AML-193 (cell line): ENCODE measurements around the gene BRIP1.

Source experiments
- DNase-seq, 2 experiments: peaks; one replicate each; lab custom pipeline; 2025; lab: John Stamatoyannopoulos, UW

BRIP1 gene

DNA sequence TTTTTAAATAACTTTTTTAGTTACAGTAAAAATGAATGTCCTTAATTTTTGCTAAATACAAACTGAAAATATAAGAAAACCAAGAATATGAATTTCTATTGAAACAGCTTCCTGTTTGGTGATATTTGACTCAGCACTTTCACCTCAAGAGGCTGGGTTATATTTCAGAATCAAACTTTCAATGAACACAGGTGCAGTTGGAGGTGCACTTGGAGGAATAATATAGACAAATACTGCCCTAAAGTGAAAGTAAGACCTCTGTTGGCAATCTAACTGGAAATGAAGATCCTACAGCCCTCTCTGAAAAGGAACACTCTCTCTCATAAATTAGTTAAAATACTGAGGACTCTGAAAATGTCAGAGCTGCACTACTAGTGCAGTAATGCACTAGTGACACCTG lies 106.2 kb downstream of the BRIP1 start:
- peak; percentile 16 to 20 for DNase-seq

DNA sequence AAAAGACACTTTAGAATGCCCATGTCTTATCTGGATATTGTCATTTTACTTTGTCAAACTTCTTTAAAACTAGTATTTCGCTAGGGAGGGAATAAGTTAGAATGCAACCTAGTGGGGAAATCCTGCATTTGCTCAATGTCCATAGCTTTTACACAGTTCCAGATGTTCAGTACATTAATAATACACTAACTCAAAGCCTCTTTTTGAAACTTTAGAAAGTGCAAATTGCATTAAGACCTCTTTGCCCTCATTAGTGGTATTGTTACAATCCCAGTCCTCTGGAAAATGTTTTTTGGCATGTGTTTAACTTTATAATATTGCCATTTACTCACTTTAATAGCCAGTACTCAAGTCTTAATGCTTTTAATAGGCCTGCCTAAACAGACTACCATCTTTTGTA lies 106.8 kb downstream of the BRIP1 start:
- DNase-seq: no peak

DNA sequence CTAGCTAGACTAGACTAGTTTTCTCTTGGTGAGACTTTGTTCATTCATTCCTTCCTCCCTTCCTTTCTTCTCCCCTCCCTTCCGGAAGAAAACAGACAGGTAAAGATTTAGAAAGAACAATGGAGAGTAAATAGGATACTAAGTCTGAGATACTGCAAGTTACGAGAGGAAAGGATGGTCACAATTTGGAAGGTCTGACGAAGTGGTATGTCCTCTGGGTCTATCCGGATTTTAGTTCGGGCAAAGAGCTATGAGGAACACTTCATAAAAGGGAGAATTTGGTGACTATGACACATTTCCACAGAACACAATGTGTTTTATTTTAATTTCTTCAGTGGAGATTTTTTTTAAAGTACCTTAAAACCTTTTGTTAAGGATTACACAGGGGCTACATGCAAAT lies 107.7 kb downstream of the BRIP1 start:
- DNase-seq: no peak

DNA sequence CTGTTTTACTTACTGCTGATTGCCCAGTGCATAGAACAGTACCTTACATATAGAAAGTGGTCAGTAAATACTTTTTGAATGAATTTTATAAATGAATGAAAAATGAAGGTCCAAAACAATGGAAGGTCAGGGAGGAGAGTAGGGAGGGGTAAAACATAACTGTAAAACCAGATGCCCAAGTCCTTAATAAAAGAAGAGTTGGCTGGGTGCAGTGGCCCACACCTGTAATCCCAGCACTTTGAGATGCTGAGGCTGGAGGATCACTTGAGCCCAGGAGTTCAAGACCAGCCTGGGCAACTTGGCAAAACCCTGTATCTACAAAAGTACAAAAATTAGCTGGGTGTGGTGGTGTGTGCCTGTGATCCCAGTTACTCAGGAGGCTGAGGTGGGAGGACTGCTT lies 108.2 kb downstream of the BRIP1 start:
- no peak for DNase-seq

DNA sequence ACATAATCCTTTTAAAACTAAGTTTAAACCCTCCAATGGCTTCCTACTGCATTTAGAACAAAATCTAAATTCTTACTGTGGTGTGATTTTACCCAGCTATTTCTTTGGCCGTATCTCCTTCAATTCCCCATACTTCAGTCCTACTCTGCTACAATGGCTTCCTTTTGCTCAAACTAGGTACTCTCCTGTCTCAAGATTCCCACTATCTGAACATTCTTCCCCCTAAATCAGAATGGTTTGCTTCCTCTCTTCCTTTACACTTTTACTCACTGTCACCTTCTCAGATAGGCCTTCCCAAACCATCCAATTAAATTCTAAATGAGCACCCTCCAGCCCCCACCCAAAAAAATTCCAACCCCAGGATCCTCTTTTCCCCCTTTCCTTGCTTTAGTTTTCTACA lies 109.2 kb downstream of the BRIP1 start:
- DNase-seq: no peak

DNA sequence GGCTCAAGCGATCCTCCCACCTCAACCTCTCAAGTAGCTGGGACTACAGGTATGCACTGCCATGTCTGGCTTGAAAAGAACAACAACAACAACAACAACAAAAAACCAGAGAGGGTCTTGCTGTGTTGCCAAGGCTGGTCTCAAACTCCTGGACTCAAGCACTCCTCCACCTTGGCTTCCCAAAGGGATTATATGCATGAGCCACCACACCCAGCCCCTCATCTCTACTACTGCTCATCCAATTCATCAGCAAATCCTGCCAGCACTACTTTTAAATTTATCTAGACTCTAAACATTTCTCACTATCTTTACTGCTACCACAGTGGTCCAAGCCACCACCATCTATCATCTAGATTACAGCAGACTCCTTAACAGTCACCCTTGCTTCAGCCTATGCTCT lies 109.6 kb downstream of the BRIP1 start:
- no peak for DNase-seq

DNA sequence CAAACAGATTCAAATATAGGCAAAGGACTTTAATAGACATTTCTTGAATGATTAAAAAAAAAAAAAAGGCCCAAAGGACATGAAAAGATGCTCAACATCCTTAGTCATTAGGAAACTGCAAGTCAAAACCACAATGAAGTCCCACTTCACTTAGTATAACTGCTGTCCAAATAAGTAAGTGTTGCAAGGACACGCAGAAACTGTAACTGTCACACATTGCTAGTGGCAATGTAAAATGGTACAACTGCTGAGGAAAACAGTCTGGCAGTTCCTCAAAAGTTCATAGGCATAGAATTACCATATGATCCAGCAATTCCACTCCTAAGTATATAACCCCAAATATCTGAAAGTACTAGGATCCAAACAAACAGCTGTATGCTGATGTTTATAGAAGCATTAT lies 112.7 kb downstream of the BRIP1 start:
- peak; percentile 97 to 98 for DNase-seq

DNA sequence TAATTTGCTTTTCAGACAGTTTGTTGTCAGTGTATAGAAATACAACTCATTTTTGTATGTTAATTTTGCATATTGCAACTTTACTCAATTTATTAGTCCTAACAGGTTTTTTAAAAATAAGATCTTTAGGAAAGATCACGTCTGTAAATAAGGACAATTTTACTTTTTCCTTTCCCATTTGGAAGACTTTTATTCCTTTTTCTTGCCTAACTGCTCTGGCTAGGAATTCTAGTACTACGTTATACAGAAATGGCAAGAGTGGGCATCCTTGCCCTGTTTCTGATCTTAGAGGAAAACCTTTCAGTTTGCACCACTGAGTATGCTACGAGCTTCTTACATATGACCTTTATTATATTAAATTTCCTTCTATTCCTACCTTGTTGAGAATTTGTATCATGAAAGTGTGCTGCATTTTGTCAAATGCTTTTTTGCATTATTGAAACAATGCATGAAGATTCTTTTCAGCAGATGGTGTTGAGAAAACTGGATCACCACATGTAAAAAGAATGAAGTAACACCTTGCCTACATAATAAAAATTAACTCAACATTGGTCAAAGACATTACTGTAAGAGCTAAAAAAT lies 113.4 kb downstream of the BRIP1 start:
- DNase-seq: no peak

DNA sequence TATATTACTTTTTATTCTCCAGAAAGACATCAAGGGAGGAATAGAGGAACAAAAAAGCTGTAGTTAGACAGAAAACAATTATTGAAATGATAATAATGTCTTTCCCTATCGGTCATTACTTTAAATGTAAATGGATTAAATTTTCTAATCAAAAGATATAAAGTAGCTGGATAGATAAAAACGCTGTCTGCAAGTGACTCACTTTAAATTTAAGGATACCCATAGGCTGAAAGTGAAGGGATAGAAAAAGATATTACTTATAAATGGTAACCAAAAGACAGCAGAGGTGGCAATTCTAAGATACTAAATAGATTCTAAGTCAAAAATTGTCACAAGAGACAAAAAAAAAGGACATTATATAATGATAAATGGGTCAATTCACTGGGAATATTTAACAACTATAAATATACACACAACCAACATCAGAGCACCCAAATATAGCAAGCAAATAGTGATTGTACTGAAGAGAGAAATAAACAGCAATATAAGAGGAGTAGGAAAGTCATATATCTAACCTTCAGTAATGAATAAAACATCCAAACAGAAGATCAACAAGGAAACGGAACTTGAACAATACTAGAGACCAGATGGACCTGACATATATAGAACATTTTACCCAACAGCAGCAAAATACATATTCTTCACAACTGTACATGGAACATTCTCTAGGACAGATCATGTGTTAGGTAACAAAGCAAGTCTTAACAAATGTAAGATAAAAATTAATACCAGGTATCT lies 116.9 kb downstream of the BRIP1 start:
- DNase-seq: no peak

DNA sequence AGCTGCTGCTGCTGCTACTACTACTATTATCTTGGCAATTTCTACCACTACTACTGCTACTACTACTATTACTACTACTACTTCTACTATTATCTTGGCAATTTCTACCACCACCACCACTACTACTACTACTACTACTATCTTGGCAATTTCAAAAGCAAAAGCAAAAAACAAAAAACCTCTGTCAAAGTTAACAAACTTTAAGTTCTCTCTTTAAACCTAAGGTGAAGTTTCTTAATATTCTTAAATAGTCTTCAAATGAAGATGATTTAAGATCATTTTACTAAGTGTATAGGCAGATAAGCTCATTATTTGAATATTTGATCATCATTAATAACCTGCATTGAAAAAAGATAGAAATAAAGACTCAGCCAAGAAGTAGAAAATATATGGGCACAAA lies 118.5 kb downstream of the BRIP1 start:
- DNase-seq: no peak

DNA sequence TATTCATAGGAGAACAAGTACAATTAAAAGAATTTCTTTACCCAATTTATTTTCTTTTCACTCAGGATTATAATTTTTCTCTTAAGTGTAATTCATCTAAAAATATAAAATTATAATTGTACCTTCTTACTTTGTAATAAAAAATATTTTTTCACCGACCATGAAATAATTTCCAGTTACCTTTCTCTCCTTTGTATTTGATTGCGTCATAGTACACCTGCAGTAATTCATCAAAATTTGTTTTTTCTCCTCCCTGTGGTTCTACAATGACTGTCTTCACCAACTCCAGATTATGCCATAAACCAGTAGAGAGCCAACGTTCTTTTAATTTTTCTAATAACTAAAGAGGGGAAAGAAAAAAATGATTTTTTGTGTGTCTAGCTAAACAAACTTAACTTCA lies 119.1 kb downstream of the BRIP1 start:
- DNase-seq: no peak

DNA sequence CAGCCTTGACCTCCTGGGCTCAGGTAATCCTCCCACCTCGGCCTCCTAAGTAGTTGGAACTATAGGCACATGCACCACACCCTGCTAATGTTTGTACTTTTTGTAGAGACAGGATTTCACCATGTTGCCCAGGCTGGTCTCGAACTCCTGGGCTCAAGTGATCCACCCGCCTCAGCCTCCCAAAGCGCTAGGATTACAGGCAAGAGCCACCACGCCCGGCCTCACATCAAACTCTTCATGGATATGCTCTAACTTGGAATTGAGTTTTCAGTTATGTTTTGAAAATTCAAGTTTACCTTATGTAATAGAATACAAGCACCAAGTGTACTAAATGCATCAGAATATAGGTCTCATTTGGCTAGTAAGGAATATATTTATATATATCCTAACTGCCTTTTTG lies 119.6 kb downstream of the BRIP1 start:
- no peak for DNase-seq

DNA sequence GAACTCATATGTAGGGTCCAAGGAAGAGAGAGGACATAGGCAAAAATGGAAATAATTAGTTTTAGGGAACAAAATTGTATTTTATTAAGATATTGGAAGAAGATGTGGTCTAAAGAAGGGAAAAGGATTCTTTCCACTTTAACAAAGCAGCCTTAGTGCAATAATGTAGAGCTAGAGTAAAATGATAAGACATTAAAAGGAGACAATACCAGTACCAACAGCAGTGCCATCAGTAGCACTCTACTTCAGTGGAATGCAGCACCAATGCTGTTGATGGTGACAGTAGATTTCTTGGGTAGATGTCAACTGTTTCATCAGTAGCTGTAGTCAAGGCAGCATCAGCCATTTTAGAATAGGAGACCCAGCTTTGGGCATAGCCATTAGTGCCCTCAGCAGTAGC lies 124.3 kb downstream of the BRIP1 start:
- DNase-seq: no peak

DNA sequence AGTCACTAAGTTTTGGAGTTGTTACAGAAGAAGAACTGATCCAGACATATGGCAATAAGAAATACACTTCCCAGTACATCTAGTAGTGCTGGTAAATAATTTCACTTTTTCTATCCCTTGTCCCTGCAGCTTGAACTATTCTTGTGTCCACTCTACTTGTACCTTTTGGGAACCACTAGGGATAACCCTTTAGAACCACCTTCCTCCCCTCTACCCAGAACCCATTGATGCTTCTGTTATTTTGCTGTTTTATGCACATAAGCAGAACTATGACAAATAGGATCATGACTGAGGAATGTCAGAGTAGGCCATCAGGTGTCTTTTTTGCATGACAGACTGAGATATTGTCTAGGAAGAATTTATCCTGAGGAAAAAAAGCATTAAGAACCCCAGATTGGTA lies 125.1 kb downstream of the BRIP1 start:
- no peak for DNase-seq

DNA sequence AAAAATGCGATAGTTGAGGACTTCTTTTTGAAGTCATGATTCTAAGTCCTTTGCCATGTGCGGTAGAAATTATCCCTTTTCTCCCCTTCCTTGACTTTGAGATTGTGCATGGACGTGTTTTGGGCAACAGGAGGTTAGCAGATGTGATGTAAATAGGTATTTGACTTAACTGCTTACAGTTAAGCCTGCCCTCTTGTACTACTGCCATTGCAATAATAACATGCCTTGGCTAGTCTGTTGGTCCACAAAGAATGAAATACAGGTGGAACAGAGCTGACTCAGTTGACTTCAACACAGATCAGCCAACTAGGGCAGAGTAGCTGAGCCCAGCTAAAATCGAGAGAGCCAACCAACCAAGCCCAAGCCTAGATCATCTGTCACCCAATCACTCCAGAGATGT lies 125.5 kb downstream of the BRIP1 start:
- DNase-seq: no peak

DNA sequence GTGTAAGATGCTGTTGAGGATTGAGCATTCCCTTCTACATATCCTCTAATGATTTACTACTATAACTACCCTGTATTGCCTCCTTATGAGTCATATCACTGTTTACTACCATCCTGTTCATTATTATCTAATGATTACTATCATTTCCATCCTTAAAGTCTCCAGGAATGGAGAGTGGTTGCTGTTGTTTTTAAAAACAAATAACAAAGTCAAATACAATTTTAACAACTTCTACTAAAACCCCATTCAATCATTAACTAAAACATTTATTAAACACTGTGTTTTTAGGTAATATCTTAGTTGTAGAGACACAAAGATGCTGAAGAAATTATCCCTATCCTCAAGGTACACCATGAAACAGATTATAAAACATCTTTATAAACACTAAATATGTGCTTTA lies 126.9 kb downstream of the BRIP1 start:
- no peak for DNase-seq

DNA sequence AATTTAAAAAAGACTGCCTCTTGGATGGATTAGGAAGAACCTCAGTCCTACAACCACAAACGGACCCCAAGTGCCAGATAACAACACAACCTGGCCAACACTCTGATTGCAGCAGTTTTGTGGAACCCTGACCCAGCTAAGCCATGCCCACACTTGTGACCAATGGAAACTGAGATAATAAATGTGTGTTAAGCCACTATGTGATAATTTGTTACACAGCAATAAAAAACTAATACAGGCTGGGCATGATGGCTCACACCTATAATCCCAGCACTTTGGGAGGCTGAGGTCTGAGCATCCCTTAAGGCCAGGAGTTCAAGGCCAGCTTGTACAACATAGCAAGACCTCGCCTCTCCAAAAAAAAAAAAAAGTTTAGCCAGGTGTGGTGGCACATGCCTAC lies 127.5 kb downstream of the BRIP1 start:
- no peak for DNase-seq

DNA sequence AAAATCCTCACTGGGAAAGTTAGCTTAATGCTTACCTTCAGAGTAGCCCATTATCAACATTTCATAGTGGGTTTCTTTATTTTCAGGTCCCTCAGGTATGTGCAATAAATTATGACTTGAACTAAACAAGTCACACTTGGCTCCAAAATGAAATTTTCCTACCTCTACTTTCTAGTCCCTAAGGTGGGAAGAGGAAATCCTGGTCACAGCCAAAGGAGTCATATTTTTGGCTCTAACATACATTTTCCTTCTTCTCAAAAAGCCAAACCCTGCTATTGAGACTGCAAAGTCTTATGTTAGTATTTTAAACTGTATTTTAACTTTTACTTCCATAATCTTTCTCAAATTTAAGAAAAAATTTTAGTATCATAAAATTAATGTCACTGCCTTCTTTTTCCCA lies 128.9 kb downstream of the BRIP1 start:
- no peak for DNase-seq

DNA sequence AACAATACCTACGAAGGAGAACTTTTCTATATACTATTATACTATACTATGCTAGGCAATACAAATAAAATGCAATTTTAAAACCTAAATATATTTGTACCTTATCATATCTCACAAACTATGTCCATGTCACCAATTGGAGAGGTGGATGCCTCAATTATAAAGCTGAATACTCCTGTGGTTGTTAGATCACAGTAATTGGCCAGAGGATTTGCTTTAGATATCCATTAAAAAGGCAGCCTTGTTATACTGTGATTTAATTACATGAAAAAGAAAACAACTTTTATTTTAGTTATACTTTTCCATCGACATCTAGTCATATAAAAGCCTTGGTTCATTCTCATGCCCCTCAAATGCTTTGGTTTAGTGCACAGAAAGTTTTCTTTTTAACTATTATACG lies 129.3 kb downstream of the BRIP1 start:
- no peak for DNase-seq

DNA sequence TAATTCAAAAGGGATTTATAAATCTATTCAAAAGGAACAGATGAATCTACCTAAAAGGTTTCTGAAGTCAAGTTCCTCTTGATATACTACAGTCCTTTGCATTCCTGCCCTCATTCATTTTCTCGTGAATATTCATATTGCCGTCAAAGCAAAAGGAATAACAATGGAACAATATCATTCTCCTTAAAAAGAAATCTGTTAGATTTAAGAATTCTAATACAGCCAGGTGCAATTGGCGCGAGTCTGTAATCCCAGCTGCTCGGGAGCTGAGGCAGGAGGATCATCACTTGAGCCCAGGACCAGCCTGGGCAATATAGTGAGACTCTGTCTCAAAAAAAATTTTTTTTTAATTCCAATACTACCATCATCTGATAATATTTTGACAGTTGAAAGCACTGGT lies 130.3 kb downstream of the BRIP1 start:
- no peak for DNase-seq

DNA sequence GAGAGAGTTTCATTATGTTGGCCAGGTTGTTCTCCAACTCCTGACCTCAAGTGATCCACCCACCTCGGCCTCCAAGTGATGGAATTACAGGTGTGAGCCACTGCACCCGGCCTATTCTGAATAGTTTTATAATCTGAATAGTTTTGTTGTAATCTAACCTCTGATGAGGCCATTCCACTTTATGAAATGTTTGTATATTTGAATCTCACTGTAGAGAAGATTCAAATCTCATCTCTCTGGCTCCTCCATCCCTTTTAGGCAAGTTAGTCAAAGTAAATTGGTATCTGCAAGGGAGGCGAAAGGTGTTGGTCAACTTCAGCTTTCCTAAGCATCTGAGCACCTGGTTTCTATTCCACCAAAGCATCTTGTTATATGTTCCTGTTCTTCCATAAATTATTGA lies 131.2 kb downstream of the BRIP1 start:
- DNase-seq: no peak

DNA sequence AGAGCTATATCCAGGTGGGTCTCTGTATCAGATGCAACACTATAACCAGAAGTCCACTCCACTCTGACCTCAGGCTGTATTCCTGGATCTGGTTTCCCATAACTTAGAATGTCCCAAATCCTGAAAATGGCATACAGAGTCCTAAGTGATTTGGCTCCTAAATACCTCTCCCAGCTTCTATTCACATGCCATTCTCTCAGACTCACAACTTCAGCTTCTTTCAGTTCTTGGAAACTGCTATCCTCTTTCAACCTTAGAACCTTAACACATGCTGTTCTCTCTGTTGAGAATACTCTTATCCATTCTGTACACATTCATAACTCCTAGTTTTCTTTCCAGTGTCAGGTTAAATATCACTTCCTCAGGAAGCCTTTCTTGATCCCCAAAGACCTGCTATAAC lies 132.0 kb downstream of the BRIP1 start:
- DNase-seq: no peak

DNA sequence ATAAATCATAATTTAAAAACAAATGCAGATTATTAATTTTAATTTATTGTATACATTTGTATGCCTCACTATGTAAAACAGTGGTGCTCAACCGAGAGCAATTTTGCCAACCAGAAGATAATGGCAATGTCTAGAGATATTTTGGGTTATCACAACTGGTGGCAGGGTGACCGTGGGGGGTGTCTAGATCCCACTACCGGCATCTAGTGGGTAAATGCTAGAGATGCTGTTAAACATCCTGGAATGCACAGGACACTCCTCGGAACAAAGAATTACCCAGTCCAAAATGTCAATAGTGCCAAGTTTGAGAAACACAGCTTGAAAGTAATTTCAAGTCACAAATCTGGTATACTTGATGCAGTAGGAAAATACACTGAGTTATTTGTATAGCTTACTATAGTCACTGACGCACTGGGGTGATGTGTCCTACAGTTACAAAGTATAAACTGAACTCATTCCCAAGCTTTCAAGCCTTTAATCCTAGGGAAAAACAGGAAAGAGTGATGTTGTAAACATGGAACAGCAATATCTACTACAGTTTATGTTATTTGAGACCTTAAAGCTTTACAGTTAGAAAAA lies 133.5 kb downstream of the BRIP1 start:
- DNase-seq: no peak

DNA sequence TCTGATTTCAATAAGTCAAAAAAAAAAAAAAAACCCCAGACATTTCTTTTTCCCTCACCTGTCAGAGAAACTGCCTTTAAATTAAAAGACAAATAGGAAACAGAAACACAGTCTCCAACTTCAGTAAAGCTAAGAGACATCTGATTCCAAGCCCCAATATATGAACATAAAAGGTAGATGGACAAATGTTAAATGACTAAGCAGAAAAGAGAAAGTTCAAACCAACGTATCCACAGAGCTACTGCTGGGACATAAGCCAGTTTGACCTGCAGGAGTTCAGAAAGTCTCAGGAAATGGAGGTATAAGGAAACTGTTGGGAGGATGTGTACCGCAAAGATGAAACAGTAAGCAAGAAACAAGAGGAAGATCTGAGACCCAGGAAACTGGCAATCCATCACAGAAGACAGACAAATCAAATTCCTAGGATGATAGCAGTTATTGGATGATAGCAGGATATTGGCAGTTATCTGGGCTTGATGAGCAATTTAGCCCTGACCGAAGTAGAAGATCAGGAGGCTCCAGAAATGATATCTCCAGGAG lies 135.0 kb downstream of the BRIP1 start:
- no peak for DNase-seq
